ENCODE data around the gene CCDC167. TPM values are rescaled to one million over a fixed set of nuclear protein-coding genes. Genes with fewer than 3 reads are reported as not detected.
A peak's percentile ranks its signal among the peaks of the same experiment; 100 is the strongest.

Gene CCDC167
- total RNA-seq, 4 donors from 2014 or later: 23.4 to 35.0 (median 30.8) TPM

GRCh38 chr6:37473364-37474095, 26.2 kb downstream of the CCDC167 start:
- in situ Hi-C loops (cut with MboI; ENCODE audit: low sequenced_read_pairs in 4 of 4): no loop called here
- TF ChIP-seq POLR2A (IDR thresholded peaks at IDR 0.05): no peak
- no peak for TF ChIP-seq CTCF (IDR thresholded peaks at IDR 0.05 in 4 of 5, conservative IDR thresholded peaks at IDR 0.05 in 1 of 5)
- intact Hi-C loops (cut with DNase I; ENCODE audit: low total_unique reads): no loop called here
- H3K9me3 ChIP-seq: no peaks in the 10 kb centered on the region
- H3K27ac ChIP-seq: peak overlapping the region in 1 of 4 donors; percentile 26
- ATAC-seq (peak in 1 of 2 donors; percentile 49), DNase-seq (peak in 1 of 2 donors; percentile 43)
- H3K4me1 ChIP-seq: peaks cover 12 to 14% of the 10 kb centered on the region in 2 donors
- H3K4me3 ChIP-seq: no peak overlapping the region
- H3K27me3 ChIP-seq: no peaks in the 10 kb centered on the region
- H3K36me3 ChIP-seq: peaks cover 0 to 64% of the 10 kb centered on the region in 2 donors

DNA sequence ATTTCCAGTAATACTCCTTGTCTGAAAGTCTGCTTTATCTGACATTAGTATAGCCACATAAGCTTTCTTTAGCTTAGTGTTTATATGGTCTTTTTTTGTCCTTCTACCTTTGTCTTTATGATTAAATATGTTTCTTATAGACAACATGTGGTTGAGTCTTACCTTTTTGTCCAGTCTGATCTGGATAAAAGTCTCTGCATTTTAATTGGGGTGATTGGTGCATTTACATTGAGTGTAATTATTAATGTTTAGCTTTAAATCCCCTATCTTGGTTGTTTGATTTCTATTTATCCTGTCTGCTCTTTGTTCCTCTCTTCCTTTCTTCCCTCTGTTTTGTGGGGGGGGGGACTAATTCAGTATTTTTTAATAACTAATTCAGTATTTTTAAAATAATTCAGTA, 32.0 kb downstream of the CCDC167 start:
- Histone ChIP-seq H3K4me1 (peaks cover 2 to 3% of the 10 kb centered on the region in 2 donors), H3K27me3 (no peaks in the 10 kb centered on the region), H3K36me3 (peaks cover 0 to 47% of the 10 kb centered on the region in 2 donors), H3K4me3 (no peak overlapping the region), H3K27ac (no peak overlapping the region), H3K9me3 (peaks cover 0 to 2% (median 0%) of the 10 kb centered on the region in 3 donors)
- in situ Hi-C loops (cut with MboI; ENCODE audit: low sequenced_read_pairs in 4 of 4) (no loop called here), intact Hi-C loops (cut with DNase I; ENCODE audit: low total_unique reads) (no loop called here)
- ATAC-seq (no peak), DNase-seq (no peak)
- TF ChIP-seq POLR2A (IDR thresholded peaks at IDR 0.05): no peak
- TF ChIP-seq CTCF (IDR thresholded peaks at IDR 0.05 in 4 of 5, conservative IDR thresholded peaks at IDR 0.05 in 1 of 5): no peak

DNA sequence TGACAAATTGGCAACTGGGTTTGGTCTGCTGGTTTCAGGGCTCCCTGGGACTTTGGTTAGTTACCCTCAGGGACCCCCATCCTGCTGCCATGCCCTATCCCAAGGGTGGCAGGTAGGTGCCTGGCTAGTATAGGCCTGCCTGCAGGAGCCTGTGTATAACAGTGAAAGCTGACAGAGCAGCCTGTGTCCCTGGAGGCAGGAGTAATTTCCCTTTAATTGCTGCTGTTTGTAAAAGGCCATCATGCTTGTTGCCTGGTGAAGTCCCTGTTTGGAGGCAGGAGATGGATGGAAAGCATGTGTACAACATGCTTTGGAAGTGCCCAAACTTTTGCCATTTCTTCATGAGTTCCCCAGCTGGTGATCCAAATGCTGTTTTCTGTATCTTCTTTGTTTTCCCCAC, 36.6 kb downstream of the CCDC167 start:
- H3K27me3 ChIP-seq: no peaks in the 10 kb centered on the region
- H3K36me3 ChIP-seq: peaks cover 0 to 73% of the 10 kb centered on the region in 2 donors
- ATAC-seq (no peak), DNase-seq (no peak)
- H3K4me3 ChIP-seq: no peak overlapping the region
- no peak for TF ChIP-seq POLR2A (IDR thresholded peaks at IDR 0.05)
- TF ChIP-seq CTCF (IDR thresholded peaks at IDR 0.05 in 4 of 5, conservative IDR thresholded peaks at IDR 0.05 in 1 of 5): no peak
- no peak overlapping the region for H3K27ac ChIP-seq
- peaks cover 0 to 2% (median 0%) of the 10 kb centered on the region in 3 donors for H3K9me3 ChIP-seq
- no peaks in the 10 kb centered on the region for H3K4me1 ChIP-seq
- intact Hi-C loops (cut with DNase I; ENCODE audit: low total_unique reads): no loop called here
- in situ Hi-C loops (cut with MboI; ENCODE audit: low sequenced_read_pairs in 4 of 4): no loop called here

- no peak for DNase-seq
- in situ Hi-C loops (cut with MboI; ENCODE audit: low sequenced_read_pairs in 4 of 4): no loop called here
- H3K36me3 ChIP-seq: peaks cover 0 to 66% of the 10 kb centered on the region in 2 donors
- H3K4me3 ChIP-seq: no peak overlapping the region
- H3K9me3 ChIP-seq: no peaks in the 10 kb centered on the region
- intact Hi-C loops (cut with DNase I; ENCODE audit: low total_unique reads): no loop called here
- TF ChIP-seq POLR2A (IDR thresholded peaks at IDR 0.05) (no peak), CTCF (IDR thresholded peaks at IDR 0.05 in 4 of 5, conservative IDR thresholded peaks at IDR 0.05 in 1 of 5) (no peak)
- H3K27me3 ChIP-seq: no peaks in the 10 kb centered on the region
- ATAC-seq: no peak
- no peaks in the 10 kb centered on the region for H3K4me1 ChIP-seq
- H3K27ac ChIP-seq: no peak overlapping the region
Observed at GRCh38 chr6:37460805-37461204, 38.9 kb downstream of the CCDC167 start.
